Smooth muscle cell (in vitro differentiated cells): ENCODE measurements around the gene ITPR1. TPM values are rescaled to one million over a fixed set of nuclear protein-coding genes. Genes with fewer than 3 reads are reported as not detected.

Source experiments
- DNase-seq: peaks from one replicate; lab custom pipeline; 2025; ENCODE audit not compliant: unreplicated experiment; lab: John Stamatoyannopoulos, UW
- H2AFZ ChIP-seq: fragments of 200-600 bp; sonication (generic); 2 replicates; pipeline ENCODE4 v1.6.0; 2016; ENCODE audit warnings: antibody characterized with exemption, low read depth, mild to moderate bottlenecking
- H3F3A ChIP-seq: fragments of 200-600 bp; sonication (generic); 2 replicates; pipeline ENCODE4 v1.6.0; 2017; ENCODE audit warnings: antibody characterized with exemption, low read depth
- H3K27ac ChIP-seq: fragments of 200-600 bp; sonication (generic); 2 replicates; pipeline ENCODE4 v1.5.1; 2016; ENCODE audit warnings: low read depth, mild to moderate bottlenecking
- H3K27me3 ChIP-seq: fragments of 200-600 bp; sonication (generic); 2 replicates; pipeline ENCODE4 v1.6.1; 2016; ENCODE audit warnings: low read depth, mild to moderate bottlenecking
- H3K36me3 ChIP-seq: fragments of 200-600 bp; sonication (generic); 2 replicates; pipeline ENCODE4 v1.5.1; 2016; ENCODE audit warnings: low read depth
- H3K4me1 ChIP-seq: fragments of 200-600 bp; sonication (generic); 2 replicates; pipeline ENCODE4 v1.5.1; 2016; ENCODE audit warnings: low read depth
- H3K4me2 ChIP-seq: fragments of 200-600 bp; sonication (generic); 2 replicates; pipeline ENCODE4 v1.6.0; 2016; ENCODE audit warnings: mild to moderate bottlenecking
- H3K4me3 ChIP-seq: fragments of 200-600 bp; sonication (generic); 2 replicates; pipeline ENCODE4 v1.5.1; 2016; ENCODE audit warnings: mild to moderate bottlenecking
- H3K79me2 ChIP-seq: fragments of 200-600 bp; sonication (generic); 2 replicates; pipeline ENCODE4 v1.6.0; 2016; ENCODE audit warnings: low read depth, mild to moderate bottlenecking
- H3K9ac ChIP-seq: fragments of 200-600 bp; sonication (generic); 2 replicates; pipeline ENCODE4 v1.6.0; 2016; ENCODE audit warnings: low read depth
- H3K9me3 ChIP-seq: fragments of 200-600 bp; sonication (generic); replicated peaks from 2 replicates; pipeline ENCODE4 v1.5.1; 2016; ENCODE audit warnings: low read depth
- H4K20me1 ChIP-seq: fragments of 200-600 bp; sonication (generic); 2 replicates; pipeline ENCODE4 v1.6.0; 2016; ENCODE audit warnings: low read depth
- WGBS: methylation state at CpG from one replicate; pipeline ENCODE4 v1.1.7; 2016; ENCODE audit warnings: low lambda C conversion rate; 5-methylcytosine and 5-hydroxymethylcytosine counted together
- polyA plus RNA-seq: library from polyadenylated mRNA; unstranded; fragments of >200 nt; fragmentation: Nextera tagmentation; extraction: Ambion mirVana; gene quantifications from 2 replicates; pipeline ENCODE4 v1.2.1, GENCODE V29; 2016
- total RNA-seq: library from RNA; depleted of rRNA; stranded (reverse); fragments of >200 nt; gene quantifications from 2 replicates; pipeline ENCODE4 v1.2.3, GENCODE V29; 2014
- TF ChIP-seq, protein P1 (sequence below): fragments of 200-600 bp; sonication (generic); IDR thresholded peaks from 2 replicates; pipeline ENCODE4 v1.5.1; 2017; ENCODE audit warnings: borderline replicate concordance, mild to moderate bottlenecking, antibody characterized with exemption; ENCODE audit not compliant: insufficient read depth, poor library complexity, severe bottlenecking

ITPR1 gene
- total and polyA plus RNA-seq, 2 experiments from 2014 or later = 16.4 to 28.6 TPM

DNA sequence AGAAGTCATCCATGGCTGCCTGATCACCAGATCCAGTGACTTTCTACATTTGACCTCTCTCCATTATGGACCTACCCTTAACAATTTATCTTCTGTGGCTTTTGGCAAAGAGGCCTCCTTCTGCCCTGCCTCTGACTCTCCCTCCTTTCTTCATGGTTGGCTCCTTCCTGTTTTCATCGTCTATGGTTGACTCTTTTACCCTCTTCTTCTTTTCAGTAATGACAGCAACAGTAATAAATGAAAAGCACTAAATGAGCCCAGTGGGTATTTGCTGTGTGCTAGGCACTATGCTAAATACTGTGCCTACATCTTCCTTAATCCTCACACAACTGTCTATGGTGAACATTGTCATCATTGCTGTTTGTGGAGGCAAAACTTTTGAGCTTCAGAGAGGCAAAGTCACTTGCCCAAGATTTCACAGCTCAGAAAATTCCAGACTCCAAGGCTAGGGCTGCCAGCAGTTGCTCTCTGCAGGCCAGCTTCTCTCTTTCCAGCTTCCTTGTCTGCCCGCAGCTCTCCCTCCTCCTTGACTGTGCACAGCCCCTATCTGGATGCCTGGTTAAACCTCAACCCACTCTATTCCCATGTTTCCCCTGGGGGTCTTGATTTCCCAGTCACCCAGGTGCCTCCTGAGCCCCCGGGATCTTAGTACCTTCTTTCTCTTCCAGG is 24.6 kb downstream of the ITPR1 start:
- Histone ChIP-seq H3K27me3 (no peaks in the 10 kb centered on the region), H3K9ac (no peak overlapping the region)
- TF ChIP-seq, protein P1, sequence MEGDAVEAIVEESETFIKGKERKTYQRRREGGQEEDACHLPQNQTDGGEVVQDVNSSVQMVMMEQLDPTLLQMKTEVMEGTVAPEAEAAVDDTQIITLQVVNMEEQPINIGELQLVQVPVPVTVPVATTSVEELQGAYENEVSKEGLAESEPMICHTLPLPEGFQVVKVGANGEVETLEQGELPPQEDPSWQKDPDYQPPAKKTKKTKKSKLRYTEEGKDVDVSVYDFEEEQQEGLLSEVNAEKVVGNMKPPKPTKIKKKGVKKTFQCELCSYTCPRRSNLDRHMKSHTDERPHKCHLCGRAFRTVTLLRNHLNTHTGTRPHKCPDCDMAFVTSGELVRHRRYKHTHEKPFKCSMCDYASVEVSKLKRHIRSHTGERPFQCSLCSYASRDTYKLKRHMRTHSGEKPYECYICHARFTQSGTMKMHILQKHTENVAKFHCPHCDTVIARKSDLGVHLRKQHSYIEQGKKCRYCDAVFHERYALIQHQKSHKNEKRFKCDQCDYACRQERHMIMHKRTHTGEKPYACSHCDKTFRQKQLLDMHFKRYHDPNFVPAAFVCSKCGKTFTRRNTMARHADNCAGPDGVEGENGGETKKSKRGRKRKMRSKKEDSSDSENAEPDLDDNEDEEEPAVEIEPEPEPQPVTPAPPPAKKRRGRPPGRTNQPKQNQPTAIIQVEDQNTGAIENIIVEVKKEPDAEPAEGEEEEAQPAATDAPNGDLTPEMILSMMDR = no peak

DNA sequence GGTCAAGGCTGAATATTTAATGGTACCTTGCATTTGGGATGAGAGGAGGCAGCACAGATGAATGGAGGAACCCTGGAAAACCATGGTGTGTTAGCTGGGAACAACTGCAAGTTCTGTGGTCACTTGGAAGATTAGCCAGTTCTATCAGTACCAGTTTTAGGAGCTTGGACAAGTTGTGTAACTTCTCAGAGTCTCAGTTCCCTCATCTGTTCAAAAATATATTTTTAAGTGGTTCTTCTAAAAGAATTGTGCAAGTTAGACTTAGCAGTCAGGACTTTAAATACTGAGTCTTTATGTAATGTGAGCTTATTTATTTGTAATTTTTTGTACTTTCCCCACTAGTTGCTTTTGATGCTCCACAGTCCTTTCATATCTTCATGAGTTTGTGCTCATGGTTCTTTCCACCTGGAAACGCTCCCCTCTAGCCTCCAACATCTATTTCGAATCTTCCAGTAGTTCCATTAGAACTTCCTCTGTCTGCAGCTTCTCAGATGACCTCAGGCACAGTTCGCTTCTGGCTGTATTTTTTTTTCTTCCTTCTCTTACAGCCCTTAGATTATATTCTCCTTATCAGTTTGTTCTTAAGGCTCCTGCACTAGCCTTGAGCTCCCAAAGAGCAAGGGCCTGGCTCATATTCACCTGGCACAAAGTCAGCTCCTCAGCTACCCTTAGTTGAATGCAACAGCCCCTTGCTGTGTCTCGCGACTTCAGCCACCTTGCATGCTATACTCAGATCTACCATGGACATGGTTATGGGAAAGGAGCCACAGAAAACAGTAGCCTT is 27.1 kb downstream of the ITPR1 start:
- Histone ChIP-seq H3K4me2 (no peak overlapping the region), H3F3A (no peaks in the 10 kb centered on the region), H3K27ac (no peak overlapping the region), H3K4me3 (no peak overlapping the region), H3K27me3 (no peaks in the 10 kb centered on the region), H3K4me1 (no peaks in the 10 kb centered on the region), H2AFZ (no peak overlapping the region), H3K79me2 (no peaks in the 10 kb centered on the region), H4K20me1 (no peaks in the 10 kb centered on the region), H3K9me3 (no peaks in the 10 kb centered on the region), H3K36me3 (no peaks in the 10 kb centered on the region), H3K9ac (no peak overlapping the region)
- TF ChIP-seq, protein P1 = no peak
- 92% methylated on average over 5 of the region's 5 CpGs for WGBS
- DNase-seq = no peak

More for the DNA sequence above, 24.6 kb downstream of the ITPR1 start:
- Histone ChIP-seq H2AFZ (no peak overlapping the region), H3K36me3 (no peaks in the 10 kb centered on the region), H3K4me1 (no peaks in the 10 kb centered on the region), H3K4me2 (no peak overlapping the region), H3F3A (no peaks in the 10 kb centered on the region), H3K79me2 (no peaks in the 10 kb centered on the region), H4K20me1 (no peaks in the 10 kb centered on the region), H3K9me3 (no peaks in the 10 kb centered on the region), H3K4me3 (no peak overlapping the region), H3K27ac (no peak overlapping the region)
- DNase-seq = no peak
- WGBS = 60% methylated on average over 3 of the region's 3 CpGs

GRCh38 chr3:4522947-4523346 is 29.8 kb downstream of the ITPR1 start:
- H3K79me2 ChIP-seq = no peaks in the 10 kb centered on the region
- H3F3A ChIP-seq = no peaks in the 10 kb centered on the region
- H3K9me3 ChIP-seq = no peaks in the 10 kb centered on the region
- no peaks in the 10 kb centered on the region for H3K4me1 ChIP-seq
- no peaks in the 10 kb centered on the region for H3K36me3 ChIP-seq
- H3K4me3 ChIP-seq = no peak overlapping the region
- no peak overlapping the region for H2AFZ ChIP-seq
- WGBS = 93% methylated on average over 7 of the region's 7 CpGs
- TF ChIP-seq, protein P1 = no peak
- no peaks in the 10 kb centered on the region for H3K27me3 ChIP-seq
- no peak overlapping the region for H3K27ac ChIP-seq
- H3K9ac ChIP-seq = no peak overlapping the region
- no peak for DNase-seq
- H4K20me1 ChIP-seq = no peaks in the 10 kb centered on the region
- H3K4me2 ChIP-seq = no peak overlapping the region
